CD4-positive, alpha-beta memory T cell (primary cell): Measurements from ENCODE around the gene HIP1R. TPM values are rescaled to one million over a fixed set of nuclear protein-coding genes. Genes with fewer than 3 reads are reported as not detected.

Experiments used
- CTCF ChIA-PET: fragments of 350-600 bp; sonication (Branson Sonifier 250); formaldehyde crosslinking; loops from one replicate; lab custom pipeline; 2021; ENCODE audit warnings: inconsistent platforms; ENCODE audit not compliant: partially characterized antibody; lab: Charles Lee
- POLR2A ChIA-PET: fragments of 350-600 bp; sonication (Branson Sonifier 250); formaldehyde crosslinking; loops from one replicate; lab custom pipeline; 2021; ENCODE audit not compliant: partially characterized antibody; lab: Charles Lee
- DNase-seq, 5 donors: peaks; one replicate each; pipeline versions ENCODE4 v3.0.0 to v3.0.0-alpha.2; 2020 to 2022; ENCODE audit warnings: mixed read lengths in 1 of 5
- H3K27ac ChIP-seq: one replicate; pipeline ENCODE4 v1.7.0; 2013; ENCODE audit warnings: low read depth, low read length
- H3K27me3 ChIP-seq: 2 replicates; pipeline ENCODE4 v1.7.0; 2013; ENCODE audit warnings: mild to moderate bottlenecking, low read length, moderate library complexity; ENCODE audit not compliant: insufficient read depth
- H3K36me3 ChIP-seq: 2 replicates; pipeline ENCODE4 v1.7.0; 2013; ENCODE audit warnings: mild to moderate bottlenecking, low read length, moderate library complexity; ENCODE audit not compliant: insufficient read depth
- H3K4me1 ChIP-seq: 2 replicates; pipeline ENCODE4 v1.7.0; 2013; ENCODE audit warnings: mild to moderate bottlenecking, low read length, moderate library complexity; ENCODE audit not compliant: insufficient read depth
- H3K4me3 ChIP-seq, 2 donors: one replicate each; pipeline ENCODE4 v1.7.0; 2013; ENCODE audit warnings: low read length in 2 of 2, mild to moderate bottlenecking in 1 of 2
- H3K9me3 ChIP-seq, 2 donors: one replicate each; pipeline ENCODE4 v1.7.0; 2013; ENCODE audit warnings: low read length in 2 of 2, control low read depth in 1 of 2; ENCODE audit not compliant: control insufficient read depth in 1 of 2
- H3K27ac Mint-ChIP-seq, 7 donors: one replicate each; pipeline ENCODE4 v1.8.0; 2020 to 2021; ENCODE audit warnings: mixed read lengths in 7 of 7, mild to moderate bottlenecking in 6 of 7, inconsistent platforms in 3 of 7, moderate library complexity in 3 of 7
- H3K27me3 Mint-ChIP-seq, 2 donors: one replicate each; pipeline ENCODE4 v1.8.0; 2020 to 2021; ENCODE audit warnings: mixed read lengths in 2 of 2
- H3K36me3 Mint-ChIP-seq, 2 donors: one replicate each; pipeline ENCODE4 v1.8.0; 2020 to 2021; ENCODE audit warnings: mixed read lengths in 2 of 2, inconsistent platforms in 1 of 2, mild to moderate bottlenecking in 1 of 2
- H3K4me1 Mint-ChIP-seq, 4 donors: one replicate each; pipeline ENCODE4 v1.8.0; 2020 to 2021; ENCODE audit warnings: mixed read lengths in 4 of 4, mild to moderate bottlenecking in 1 of 4
- H3K4me3 Mint-ChIP-seq, 8 donors: one replicate each; pipeline ENCODE4 v1.8.0; 2020 to 2021; ENCODE audit warnings: mixed read lengths in 8 of 8, mild to moderate bottlenecking in 7 of 8, moderate library complexity in 6 of 8, inconsistent platforms in 3 of 8
- H3K9me3 Mint-ChIP-seq, 8 donors: one replicate each; pipeline ENCODE4 v1.8.0; 2020 to 2021; ENCODE audit warnings: mixed read lengths in 8 of 8, mild to moderate bottlenecking in 5 of 8, inconsistent platforms in 3 of 8, moderate library complexity in 1 of 8
- intact Hi-C: fragments of 100-400 bp; cut with micrococcal nuclease; formaldehyde crosslinking; loops from one replicate; pipeline ENCODE4 v1.15.1; 2023
- polyA plus RNA-seq, 2 donors: library from polyadenylated mRNA; unstranded; fragments of 300-500 nt; fragmentation: Illumina TruSeq; gene quantifications; one replicate each; pipeline ENCODE4 v1.2.3, GENCODE V29; 2021
- total RNA-seq, 2 experiments: library from RNA; stranded (reverse); gene quantifications; one replicate each; pipeline ENCODE4 v1.2.3, GENCODE V29; 2021

The HIP1R gene
- total and polyA plus RNA-seq, 4 experiments from 2014 or later, result 4.5 to 88.3 (median 49.4) TPM

GRCh38 chr12:122908915-122909314 lies 73.7 kb downstream of the HIP1R start:
- no peak overlapping the region for H3K27ac Mint-ChIP-seq
- H3K36me3 Mint-ChIP-seq, result no peaks in the 10 kb centered on the region
- Histone ChIP-seq H3K9me3 (no peaks in the 10 kb centered on the region), H3K27me3 (no peaks in the 10 kb centered on the region), H3K36me3 (no peaks in the 10 kb centered on the region), H3K27ac (no peak overlapping the region), H3K4me3 (no peak overlapping the region), H3K4me1 (no peaks in the 10 kb centered on the region)
- POLR2A ChIA-PET, result no interaction called here
- H3K27me3 Mint-ChIP-seq, result no peaks in the 10 kb centered on the region
- DNase-seq, result no peak
- intact Hi-C loops, result no loop called here
- no peak overlapping the region for H3K4me3 Mint-ChIP-seq
- CTCF ChIA-PET, result no interaction called here
- H3K9me3 Mint-ChIP-seq, result peaks cover 0 to 1% (median 0%) of the 10 kb centered on the region in 8 donors
- no peaks in the 10 kb centered on the region for H3K4me1 Mint-ChIP-seq

GRCh38 chr12:122909442-122910288 lies 74.4 kb downstream of the HIP1R start:
- CTCF ChIA-PET, result no interaction called here
- POLR2A ChIA-PET, result no interaction called here
- peak overlapping the region in 1 of 7 donors; percentile 5 for H3K27ac Mint-ChIP-seq

More at GRCh38 chr12:122909442-122910288, 74.4 kb downstream of the HIP1R start:
- DNase-seq, result no peak
- H3K4me3 ChIP-seq, result no peak overlapping the region
- no peaks in the 10 kb centered on the region for H3K9me3 ChIP-seq
- no peaks in the 10 kb centered on the region for H3K36me3 ChIP-seq
- no peaks in the 10 kb centered on the region for H3K4me1 ChIP-seq
- Mint-ChIP-seq H3K9me3 (peaks cover 0 to 1% (median 0%) of the 10 kb centered on the region in 8 donors), H3K27me3 (no peaks in the 10 kb centered on the region), H3K4me3 (no peak overlapping the region), H3K4me1 (no peaks in the 10 kb centered on the region), H3K36me3 (no peaks in the 10 kb centered on the region)
- H3K27ac ChIP-seq, result no peak overlapping the region
- H3K27me3 ChIP-seq, result no peaks in the 10 kb centered on the region
- intact Hi-C loops, result no loop called here

Other genes with a start within 250 kb of the HIP1R start
- gene HCAR2, start 132.1 kb upstream of the HIP1R start, total RNA-seq, result not detected
- not detected for gene HCAR2, start 132.1 kb upstream of the HIP1R start, polyA plus RNA-seq
- gene HCAR3, start 118.6 kb upstream of the HIP1R start, total RNA-seq, result not detected
- gene HCAR3, start 118.6 kb upstream of the HIP1R start, polyA plus RNA-seq, result not detected
- gene HCAR1, start 104.6 kb upstream of the HIP1R start, total RNA-seq, result under 1 TPM; 0.09 to 0.19 TPM
- not detected for gene HCAR1, start 104.6 kb upstream of the HIP1R start, polyA plus RNA-seq
- 10 to 100 TPM; 47.8 to 49.1 TPM for gene DENR, start 82.6 kb upstream of the HIP1R start, total RNA-seq
- gene DENR, start 82.6 kb upstream of the HIP1R start, polyA plus RNA-seq, result 10 to 100 TPM; 63.6 to 93.4 TPM
- gene CCDC62, start 60.9 kb upstream of the HIP1R start, total RNA-seq, result 1 to 10 TPM in 1 of 2 experiments, under 1 TPM in 1; 0.97 to 2.3 TPM
- gene CCDC62, start 60.9 kb upstream of the HIP1R start, polyA plus RNA-seq, result under 1 TPM in 1 of 2 donors, not detected in 1; 0.14 TPM
- gene VPS37B, start 60.7 kb downstream of the HIP1R start, total RNA-seq, result 10 to 100 TPM; 22.8 to 23.7 TPM
- gene VPS37B, start 60.7 kb downstream of the HIP1R start, polyA plus RNA-seq, result 10 to 100 TPM; 18.8 to 21.6 TPM
- 1 to 10 TPM; 5.9 to 7.1 TPM for gene ABCB9, start 131.0 kb downstream of the HIP1R start, total RNA-seq
- gene ABCB9, start 131.0 kb downstream of the HIP1R start, polyA plus RNA-seq, result 1 to 10 TPM in 1 of 2 donors, under 1 TPM in 1; 0.81 to 1.8 TPM
- 10 to 100 TPM; 38.3 to 46.6 TPM for gene OGFOD2, start 139.8 kb downstream of the HIP1R start, total RNA-seq
- 10 to 100 TPM; 13.9 to 15.9 TPM for gene OGFOD2, start 139.8 kb downstream of the HIP1R start, polyA plus RNA-seq
- gene ARL6IP4, start 145.2 kb downstream of the HIP1R start, total RNA-seq, result 100 to 1,000 TPM; 159 to 180 TPM
- 100 to 1,000 TPM; 184 to 252 TPM for gene ARL6IP4, start 145.2 kb downstream of the HIP1R start, polyA plus RNA-seq